ENCODE measurements around the gene MYLIP. TPM values are rescaled to one million over a fixed set of nuclear protein-coding genes. Genes with fewer than 3 reads are reported as not detected.

Gene MYLIP
- total RNA-seq: 12.8 and 17.3 TPM in 2 replicates

DNA sequence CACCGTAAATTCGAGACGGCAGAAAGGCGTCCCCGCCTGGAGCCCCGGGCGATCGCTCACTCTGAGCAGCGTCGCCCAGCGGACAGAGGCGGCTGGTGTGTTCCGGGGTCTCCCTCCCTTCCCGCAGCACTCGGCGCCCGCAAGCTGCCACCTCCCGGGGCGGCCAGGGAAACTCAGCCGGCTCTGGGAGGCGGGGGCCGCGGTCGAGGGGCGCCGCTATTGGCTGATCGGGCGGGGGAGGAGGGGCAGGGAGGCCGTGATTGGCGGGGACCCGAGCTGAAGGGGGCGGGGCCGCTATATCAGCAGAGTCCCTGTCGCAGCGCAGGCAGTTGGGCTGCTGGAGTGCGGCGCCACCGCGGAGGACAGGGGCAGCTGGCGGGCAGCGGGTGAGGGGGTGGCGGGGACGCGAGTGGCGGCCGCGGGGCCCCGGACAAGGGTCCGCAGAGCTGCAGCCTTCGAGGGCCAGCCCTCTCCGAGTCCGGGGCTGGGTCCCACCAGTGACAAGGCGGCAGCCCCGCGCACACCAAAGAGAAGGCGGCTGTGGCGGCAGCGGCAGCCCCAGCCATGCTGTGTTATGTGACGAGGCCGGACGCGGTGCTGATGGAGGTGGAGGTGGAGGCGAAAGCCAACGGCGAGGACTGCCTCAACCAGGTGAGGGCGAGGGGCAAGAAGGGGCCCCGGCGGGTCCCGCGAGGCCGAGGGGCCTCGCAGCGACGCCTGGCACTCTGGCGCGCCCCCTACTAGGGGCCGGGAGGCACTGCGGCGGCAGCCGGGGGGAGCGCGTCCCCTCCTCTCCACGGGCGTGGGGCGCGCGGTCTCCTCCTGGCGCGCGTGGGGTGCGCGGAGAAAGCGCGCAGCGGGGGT, at the start of gene MYLIP:
MYLIP (plus strand) TSS at position 328 of the 864 bp plus-strand sequence; CDS start at position 565, 237 bp downstream.

Other genes starting within 250 kb of the MYLIP start
- gene GMPR, start 109.5 kb downstream of the MYLIP start, total RNA-seq: 9.7 and 17.0 TPM in 2 replicates

Measured in smooth muscle cell of bladder (primary cell).